GM13976 (cell line): ENCODE measurements around the gene DNAH12.
A peak's percentile ranks its signal among the peaks of the same experiment; 100 is the strongest.

Source experiments
- DNase-seq: peaks from one replicate; pipeline ENCODE4 v3.0.0; 2012; ENCODE audit warnings: low spot score
- in situ Hi-C: fragments of 300-500 bp; cut with MboI; formaldehyde crosslinking; loops from one replicate; pipeline ENCODE4 v1.12.0; 2022; ENCODE audit warnings: low sequenced_read_pairs, mixed read lengths, inconsistent platforms; ENCODE audit not compliant: unreplicated experiment
- TF ChIP-seq, protein P1 (sequence below): IDR thresholded peaks from 2 replicates; pipeline ENCODE4 v1.5.1; 2012; ENCODE audit warnings: borderline replicate concordance, mild to moderate bottlenecking; ENCODE audit not compliant: insufficient read depth; ENCODE audit errors: extremely low read depth, missing control alignments, control extremely low read depth

Gene DNAH12

DNA sequence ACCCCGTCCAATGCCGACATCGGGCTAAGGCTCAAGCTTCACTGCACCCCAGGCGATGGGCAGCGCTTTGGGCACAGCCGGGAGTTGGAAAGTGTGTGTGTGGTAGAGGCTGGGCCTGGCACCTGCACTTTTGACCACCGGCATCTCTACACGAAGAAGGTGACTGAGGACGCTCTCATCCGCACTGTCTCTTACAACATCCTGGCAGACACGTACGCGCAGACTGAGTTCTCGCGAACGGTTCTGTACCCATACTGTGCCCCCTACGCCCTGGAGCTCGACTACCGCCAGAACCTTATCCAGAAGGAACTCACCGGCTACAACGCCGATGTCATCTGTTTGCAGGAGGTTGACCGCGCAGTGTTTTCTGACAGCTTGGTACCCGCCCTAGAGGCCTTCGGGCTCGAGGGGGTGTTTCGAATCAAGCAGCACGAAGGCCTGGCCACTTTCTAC, 13.0 kb upstream of the DNAH12 start:
- peak; percentile 62 for DNase-seq
- in situ Hi-C loops = no loop called here
- TF ChIP-seq, protein P1, sequence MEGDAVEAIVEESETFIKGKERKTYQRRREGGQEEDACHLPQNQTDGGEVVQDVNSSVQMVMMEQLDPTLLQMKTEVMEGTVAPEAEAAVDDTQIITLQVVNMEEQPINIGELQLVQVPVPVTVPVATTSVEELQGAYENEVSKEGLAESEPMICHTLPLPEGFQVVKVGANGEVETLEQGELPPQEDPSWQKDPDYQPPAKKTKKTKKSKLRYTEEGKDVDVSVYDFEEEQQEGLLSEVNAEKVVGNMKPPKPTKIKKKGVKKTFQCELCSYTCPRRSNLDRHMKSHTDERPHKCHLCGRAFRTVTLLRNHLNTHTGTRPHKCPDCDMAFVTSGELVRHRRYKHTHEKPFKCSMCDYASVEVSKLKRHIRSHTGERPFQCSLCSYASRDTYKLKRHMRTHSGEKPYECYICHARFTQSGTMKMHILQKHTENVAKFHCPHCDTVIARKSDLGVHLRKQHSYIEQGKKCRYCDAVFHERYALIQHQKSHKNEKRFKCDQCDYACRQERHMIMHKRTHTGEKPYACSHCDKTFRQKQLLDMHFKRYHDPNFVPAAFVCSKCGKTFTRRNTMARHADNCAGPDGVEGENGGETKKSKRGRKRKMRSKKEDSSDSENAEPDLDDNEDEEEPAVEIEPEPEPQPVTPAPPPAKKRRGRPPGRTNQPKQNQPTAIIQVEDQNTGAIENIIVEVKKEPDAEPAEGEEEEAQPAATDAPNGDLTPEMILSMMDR = no peak

DNA sequence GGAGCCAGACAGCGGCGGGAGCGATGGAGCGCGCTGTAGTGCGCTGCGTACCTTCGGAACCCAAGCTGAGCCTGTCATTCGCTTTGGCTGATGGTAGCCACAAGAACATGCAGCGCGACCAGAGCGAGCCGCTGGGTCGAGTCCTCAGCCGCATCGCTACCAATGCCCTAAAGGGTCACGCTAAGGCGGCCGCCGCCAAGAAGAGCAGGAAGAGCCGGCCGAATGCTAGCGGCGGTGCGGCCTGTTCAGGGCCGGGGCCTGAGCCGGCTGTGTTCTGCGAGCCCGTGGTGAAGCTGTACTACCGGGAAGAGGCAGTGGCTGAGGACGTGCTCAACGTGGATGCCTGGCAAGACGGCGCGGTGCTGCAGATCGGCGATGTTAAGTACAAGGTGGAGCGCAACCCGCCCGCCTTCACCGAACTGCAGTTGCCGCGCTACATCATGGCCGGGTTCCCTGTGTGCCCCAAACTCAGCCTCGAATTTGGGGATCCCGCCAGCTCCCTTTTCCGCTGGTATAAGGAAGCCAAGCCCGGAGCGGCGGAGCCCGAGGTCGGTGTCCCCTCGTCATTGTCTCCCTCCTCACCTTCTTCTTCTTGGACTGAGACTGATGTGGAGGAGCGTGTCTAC, 12.4 kb upstream of the DNAH12 start:
- DNase-seq = peak; percentile 52
- TF ChIP-seq, protein P1 = no peak
- in situ Hi-C loops = no loop called here

DNA sequence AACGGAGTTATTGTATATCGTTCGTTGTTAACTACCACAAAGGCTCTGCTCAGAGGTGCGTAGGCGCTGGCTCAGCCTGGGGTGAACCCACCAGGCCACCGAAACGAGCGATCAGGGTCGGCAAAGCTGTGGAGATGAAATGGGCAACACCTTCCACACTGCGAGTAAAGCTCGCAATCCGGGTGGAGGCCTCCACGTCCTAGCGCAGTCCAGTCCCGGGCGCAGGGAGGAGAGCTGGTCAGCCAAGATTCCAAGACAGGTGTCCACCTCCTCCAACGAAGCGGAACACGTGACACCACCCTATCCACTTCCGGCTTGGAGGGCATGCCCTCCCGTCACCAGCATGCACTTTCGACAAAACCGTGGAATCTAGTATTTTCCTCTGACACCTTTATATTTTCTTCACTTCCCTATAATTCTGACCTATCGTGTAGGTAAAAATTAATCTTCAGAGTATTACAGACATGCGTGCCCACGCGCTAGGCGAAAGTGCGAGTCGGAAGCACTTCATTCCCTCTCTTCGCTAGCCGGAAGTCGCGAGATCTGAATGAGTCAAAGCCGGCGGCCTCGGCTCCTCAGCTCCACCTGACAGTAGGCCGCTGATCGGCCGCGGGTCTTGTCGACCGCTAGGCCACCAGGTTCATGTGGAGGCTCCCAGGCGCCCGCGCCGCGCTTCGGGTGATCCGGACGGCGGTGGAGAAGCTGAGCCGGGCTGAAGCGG, 11.8 kb upstream of the DNAH12 start, which contains the start of gene PDE12:
Gene PDE12, plus strand, starts transcription at position 537 of the 721 bp plus-strand sequence. Its CDS starts 106 bp downstream, at position 643.
- in situ Hi-C loops = no loop called here
- TF ChIP-seq, protein P1 = no peak
- DNase-seq = peak; percentile 90

DNA sequence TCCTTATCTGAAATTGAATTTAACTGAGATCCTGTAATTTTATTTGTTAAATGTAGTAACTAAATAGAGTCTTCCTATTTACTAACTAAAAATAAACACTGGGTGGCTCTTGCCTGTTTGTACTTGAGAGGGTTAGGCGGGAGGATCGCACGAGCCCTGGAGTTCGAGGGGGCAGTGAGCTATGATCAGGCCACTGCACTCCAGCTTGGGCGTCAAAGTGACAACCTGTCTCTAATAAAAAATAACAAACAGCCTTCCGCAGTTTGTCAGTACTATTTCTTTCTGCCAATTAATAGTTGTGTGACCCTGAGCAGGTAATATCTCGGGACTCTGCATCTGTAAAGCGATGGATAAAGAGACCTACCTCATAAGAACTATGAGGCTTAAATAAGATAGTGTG, 11.2 kb upstream of the DNAH12 start:
- no peak for DNase-seq
- in situ Hi-C loops = no loop called here
- TF ChIP-seq, protein P1 = no peak

DNA sequence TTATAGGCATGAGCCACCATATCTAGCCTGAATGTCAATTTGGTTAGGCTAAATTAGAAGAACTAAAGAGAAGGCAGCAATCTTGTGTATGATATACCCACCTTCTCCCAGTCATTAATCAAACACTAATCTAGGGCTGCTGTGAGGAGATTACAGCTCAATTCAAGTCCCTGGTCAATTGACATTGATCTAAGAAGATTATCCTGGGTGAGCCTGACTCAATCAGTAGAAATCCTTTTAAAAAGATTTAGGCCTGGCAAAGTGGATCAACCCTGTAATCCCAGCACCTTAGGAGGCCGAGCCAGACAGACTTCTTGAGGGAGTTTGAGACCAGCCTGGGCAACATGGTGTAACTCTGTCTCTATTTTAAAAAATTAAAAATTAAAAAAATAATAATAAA, 2.5 kb upstream of the DNAH12 start:
- TF ChIP-seq, protein P1 = no peak
- DNase-seq = no peak
- in situ Hi-C loops = no loop called here

DNA sequence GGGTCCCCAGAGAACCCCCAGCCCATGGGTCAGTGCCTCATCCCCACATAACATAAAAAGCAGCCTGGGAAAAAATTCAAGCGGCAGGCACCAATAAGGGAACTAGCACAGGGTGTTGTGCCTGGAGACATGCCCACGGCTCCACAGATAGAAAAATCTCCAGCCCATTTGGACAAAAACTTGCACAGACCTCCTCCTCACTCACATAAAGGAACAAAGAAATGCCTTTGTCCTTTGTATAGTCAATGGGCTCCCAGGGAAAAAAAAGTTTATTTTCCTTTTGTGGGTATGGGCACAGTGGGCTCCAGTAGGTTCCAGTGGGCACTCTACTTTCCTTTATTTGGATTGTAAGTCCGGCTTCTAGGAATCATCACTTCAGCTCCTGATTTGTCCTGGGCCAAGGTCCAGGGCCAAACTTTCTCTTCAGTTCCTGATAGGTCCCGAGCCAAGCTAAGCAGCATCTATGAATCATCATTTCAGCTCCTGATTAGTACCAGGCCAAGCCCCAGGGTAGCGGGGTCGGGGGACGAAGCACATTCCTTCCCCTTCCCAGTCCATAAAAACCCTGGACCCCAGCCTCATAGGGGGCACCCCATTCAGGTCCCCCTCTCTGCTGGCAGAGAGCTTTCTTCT, 1.6 kb upstream of the DNAH12 start:
- TF ChIP-seq, protein P1 = no peak
- in situ Hi-C loops = no loop called here
- no peak for DNase-seq
